GM18951 (cell line): ENCODE data around the gene CDC42SE2.
"Not testable (repeated sequence)": the region's sequence is repeated elsewhere in the genome, so short reads cannot be mapped to it uniquely, and the experiment has no call there.

ENCODE experiments used
- POLR2A ChIP-seq: IDR thresholded peaks from 4 replicates; pipeline ENCODE4 v1.6.1; 2011; ENCODE audit warnings: mild to moderate bottlenecking; ENCODE audit not compliant: insufficient read length, insufficient read depth; ENCODE audit errors: extremely low read depth
- in situ Hi-C: fragments of 300-500 bp; cut with MboI; formaldehyde crosslinking; loops from one replicate; pipeline ENCODE4 v1.12.0; 2022; ENCODE audit warnings: low sequenced_read_pairs, mixed read lengths, inconsistent platforms; ENCODE audit not compliant: unreplicated experiment

CDC42SE2 gene

DNA sequence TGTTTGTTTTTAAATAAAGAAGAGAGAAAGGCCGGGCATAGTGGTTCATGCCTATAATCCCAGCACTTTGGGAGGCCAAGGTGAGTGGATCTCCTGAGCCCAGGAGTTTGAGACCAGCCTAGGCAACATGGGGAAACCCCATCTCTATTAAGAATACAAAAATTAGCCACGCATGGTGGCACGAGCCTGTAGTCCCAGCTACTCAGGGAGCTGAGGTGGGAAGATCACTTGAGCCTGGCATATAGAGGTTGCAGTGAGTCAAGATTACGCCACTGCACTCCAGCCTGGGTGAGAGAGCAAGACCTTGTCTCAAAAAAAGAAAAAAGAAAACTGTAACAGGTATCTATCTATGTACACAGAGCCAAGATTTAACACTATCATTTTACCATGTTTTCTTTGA, 34.2 kb upstream of the CDC42SE2 start:
- no peak for TF ChIP-seq POLR2A
- in situ Hi-C loops: no loop called here

DNA sequence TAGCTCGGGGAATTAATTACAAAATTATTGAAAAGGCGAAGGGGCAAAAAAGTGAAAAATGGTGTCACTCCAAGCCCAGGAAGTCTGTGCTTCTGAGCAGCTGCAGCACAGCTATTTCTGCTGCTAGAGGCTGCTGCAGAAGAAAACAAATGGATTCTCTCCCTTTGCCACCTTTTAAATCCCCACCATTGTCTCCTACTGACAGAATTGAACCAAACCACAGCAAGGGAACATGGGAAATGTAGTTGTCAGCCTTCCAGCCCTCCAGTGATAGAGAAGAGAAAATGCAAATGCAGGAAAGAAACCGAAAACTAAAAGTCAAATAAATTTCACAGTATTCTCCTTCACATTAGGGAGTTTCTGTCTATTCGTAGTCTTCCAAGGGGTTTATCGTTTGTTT, 33.4 kb upstream of the CDC42SE2 start:
- in situ Hi-C loops: no loop called here
- no peak for TF ChIP-seq POLR2A

DNA sequence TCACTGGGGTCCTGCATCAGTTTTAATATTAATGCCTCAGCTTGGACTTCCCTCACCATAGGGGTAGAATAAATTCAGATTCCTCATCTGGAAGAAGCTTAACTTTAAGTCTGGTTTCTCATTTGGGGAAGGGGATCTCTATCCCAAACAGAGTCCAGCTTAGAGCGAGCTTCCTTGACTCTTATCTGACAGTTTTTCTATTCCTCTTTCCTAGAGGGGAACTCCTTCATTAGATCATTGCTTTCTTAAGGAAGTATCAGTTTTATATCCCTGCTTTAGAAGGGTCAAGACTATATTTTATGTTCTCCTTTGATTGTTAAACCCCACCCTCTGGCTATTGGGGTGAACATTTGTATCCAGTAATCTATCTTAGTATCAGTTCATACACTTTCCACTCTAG, 24.2 kb upstream of the CDC42SE2 start:
- in situ Hi-C loops: no loop called here
- TF ChIP-seq POLR2A: no peak

DNA sequence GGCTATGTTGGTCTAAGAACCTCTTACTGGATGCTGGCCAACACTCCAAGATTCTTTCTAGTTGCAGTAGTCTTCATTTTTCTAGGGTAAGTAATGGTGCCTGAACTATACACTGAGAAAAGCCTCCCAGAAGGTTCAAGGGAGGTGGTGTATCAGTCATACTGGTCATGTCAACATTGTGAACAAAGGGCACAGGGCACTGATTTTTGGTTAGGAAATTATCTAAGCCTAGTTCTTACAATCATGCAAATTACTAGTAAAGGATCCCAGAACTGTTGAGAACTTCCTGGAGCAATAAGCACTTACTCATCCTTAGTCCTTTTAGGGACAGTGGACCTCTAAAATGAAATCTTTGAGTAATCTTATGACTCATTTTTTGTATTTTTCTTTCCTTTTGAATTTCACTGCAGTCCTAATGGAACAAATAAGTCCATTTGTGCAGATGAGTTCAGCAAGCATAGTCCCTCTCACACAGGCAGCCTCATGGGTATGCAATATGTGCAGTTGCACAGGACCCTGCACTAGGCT, 21.1 kb upstream of the CDC42SE2 start:
- no peak for TF ChIP-seq POLR2A

DNA sequence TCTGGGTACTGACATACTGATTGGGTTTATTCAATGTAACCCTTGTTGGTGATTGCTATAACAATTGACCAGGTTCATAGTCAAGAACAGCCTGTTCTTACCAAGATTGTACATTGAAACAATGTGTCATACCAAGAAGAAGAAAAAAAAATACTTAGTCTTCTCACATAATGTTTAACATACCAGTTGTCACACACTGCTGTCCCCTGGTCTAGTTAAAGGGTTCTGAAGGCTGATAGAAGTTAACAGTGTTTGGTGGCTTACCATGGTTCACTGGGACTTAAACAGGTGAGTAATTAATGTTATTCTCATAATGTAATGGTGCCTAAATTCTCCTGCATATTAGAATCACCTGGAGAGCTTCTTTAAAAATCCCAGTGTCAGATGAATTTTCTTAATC, 18.5 kb upstream of the CDC42SE2 start:
- in situ Hi-C loops: no loop called here
- TF ChIP-seq POLR2A: no peak

More for the DNA sequence above, 21.1 kb upstream of the CDC42SE2 start:
- in situ Hi-C loops: no loop called here

DNA sequence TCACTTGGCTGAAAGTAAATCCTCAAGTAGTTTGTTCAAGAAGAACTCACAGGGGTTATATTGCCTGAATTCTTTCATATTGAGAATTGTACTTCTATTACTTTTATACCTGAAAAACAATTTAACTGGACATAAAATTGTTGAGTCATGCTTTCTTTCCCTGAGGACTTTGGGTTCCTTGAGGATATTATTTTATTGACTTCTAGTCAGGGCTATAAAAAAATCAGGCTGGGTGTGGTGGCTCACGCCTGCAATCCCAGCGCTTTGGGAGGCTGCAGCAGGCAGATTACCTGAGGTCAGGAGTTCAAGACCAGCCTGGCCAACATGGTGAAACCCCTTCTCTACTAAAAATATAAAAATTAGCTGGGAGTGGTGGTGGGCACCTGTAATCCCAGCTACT, 17.9 kb upstream of the CDC42SE2 start:
- no peak for TF ChIP-seq POLR2A

DNA sequence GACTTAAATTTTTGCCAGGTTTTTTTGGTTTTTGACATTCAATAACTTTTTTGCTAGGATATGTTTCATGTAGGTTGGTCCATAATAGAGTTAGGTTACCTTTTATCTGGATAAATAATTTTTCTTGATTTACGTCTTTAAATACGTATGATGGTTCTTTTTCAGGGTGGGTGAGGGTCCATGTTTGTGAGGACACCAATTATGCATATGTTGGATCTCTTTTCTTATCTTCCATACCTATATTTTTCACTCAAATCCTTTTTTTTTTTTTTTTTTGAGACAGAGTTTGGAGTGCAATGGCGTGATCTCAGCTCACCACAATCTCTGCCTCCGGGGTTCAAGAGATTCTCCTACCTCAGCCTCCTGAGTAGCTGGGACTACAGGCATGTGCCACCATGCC, 17.3 kb upstream of the CDC42SE2 start:
- TF ChIP-seq POLR2A: no peak
- in situ Hi-C loops: no loop called here

More for the DNA sequence above, 17.9 kb upstream of the CDC42SE2 start:
- in situ Hi-C loops: no loop called here

DNA sequence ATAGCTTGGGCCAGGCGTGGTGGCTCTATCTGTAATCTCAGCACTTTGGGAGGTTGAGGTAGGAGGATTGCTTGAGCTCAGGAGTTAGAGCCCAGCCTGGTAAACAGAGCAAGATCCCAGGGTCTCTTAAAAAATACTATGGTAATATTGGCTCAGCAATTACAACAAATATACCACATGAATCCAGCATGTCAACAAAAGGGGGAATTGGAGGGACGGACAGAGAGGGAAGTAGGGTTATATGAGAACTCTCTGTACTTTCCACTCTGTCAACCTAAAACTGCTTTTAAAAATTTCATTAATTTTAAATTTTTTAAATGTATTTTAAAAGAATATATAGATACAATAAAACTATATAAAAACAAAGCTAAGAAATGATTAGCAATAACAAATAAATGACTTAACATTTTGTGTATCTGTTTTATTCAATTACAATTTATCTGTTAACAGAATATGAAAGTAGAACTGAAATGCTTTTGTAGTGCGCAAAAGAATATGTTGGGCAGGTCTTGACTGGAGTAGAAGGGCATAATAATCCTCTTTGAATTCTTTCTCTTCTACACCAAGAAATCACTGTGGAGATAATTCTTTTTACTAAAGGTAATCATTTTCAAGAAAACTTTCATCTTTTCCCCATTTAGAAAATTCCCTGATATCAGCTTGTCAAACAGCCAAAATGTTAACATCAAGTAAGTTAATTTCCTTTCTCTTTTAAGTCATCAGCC, 12.9 kb upstream of the CDC42SE2 start:
- in situ Hi-C loops: no loop called here
- no peak for TF ChIP-seq POLR2A

DNA sequence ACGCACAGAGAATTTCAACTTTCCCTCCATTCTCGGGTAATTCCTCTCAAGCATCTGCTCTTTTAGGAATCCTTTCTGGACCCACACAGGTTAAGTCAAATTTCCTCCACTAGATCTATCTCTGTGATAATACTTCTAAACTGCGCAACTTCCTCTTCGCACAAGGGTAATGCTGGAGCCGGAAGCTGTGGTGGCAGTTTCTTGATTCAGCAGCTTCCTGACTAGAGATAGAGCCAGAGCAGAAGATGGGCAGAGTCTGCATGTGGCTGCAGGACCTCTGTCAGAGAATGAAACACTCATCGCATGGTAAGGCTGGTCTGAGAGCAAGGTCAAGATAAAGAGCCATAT, 11.1 kb upstream of the CDC42SE2 start:
- in situ Hi-C loops: no loop called here
- TF ChIP-seq POLR2A: peak; percentile 60

DNA sequence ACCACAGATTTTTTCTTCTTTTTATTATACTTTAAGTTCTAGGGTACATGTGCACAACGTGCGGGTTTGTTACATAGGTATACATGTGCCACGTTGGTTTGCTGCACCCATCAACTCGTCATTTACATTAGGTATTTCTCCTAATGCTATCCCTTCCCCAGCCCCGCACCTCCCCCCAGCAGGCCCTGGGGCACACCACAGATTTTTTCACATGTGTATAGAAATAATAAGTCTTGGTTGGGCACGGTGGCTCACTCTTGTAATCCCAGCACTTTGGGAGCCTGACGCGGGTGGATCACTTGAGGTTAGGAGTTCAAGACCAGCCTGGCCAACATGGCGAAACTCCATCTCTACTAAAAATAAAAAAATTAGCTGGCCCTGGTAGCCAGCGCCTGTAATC, 9.8 kb upstream of the CDC42SE2 start:
- in situ Hi-C loops: not testable (repeated sequence)

DNA sequence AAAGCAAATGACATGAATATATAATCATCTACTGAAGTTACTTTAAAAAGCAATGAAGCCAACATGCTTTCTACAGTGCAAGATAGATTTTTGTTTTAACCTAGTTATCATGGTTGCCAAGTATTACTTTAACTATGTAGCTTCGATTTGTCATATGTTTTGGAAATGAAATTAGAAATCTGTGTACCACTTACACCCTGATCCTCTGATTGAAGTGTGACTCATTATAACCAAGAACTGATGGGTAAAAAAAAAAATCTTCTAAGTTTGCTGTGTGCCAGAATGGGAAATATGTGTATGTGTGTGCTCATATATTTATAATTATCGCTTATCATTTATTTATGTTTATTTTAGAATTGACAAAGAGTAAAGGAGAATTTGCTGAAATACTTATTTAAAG, 9.1 kb upstream of the CDC42SE2 start:
- TF ChIP-seq POLR2A: no peak
- in situ Hi-C loops: no loop called here

DNA sequence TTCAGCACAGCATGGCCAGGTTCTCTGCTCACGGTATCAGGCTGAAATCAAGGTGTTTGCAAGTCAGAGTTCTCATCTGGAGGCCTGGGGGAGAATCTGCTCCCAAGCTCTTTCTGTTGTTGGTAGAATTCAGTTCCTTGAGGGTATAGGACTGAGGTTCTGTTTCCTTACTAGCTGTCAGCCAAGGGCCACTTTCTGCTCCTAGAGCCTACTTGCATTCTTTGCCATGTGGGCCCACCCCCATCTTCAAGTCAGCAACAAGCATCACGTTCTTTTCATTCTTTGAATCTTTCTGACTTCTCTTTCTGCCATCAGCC, 7.4 kb upstream of the CDC42SE2 start:
- no peak for TF ChIP-seq POLR2A
- in situ Hi-C loops: no loop called here

DNA sequence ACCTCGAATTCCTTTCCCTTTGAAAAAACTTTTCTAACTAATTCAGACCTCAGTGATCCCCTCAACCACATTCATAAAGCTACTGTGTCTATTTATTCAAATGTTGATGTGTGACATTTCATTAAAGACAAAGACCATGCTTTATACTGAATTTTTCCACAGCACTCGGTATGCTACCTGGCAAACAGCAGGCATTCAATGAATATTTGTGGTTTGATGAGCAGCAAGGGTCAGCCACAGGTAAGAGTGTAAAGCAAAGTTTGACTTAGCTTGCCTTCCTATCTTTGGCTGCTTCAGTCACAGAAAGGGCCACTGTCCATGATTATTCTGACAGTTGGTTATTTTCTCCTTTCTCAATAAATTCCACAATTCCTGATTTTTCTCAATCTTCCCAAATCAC, 5.1 kb upstream of the CDC42SE2 start:
- no peak for TF ChIP-seq POLR2A

DNA sequence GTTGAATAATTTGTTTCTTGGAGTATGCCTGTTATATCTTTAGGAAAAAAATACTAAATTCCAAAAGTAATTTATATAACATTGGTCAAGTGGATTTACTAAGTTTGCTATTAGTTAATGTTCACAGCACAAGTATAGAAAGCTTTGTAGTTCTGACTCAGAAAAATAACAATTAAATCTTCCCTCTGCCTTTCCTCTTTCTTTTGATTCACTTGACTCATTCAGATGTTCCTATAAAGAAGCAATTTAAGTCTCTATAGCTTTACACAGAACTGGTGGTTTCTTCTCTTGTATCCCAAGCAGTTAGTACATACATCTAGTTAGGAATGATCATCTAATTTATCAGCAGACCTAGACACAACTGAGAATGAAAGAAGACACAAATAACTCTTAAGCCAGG, 4.5 kb upstream of the CDC42SE2 start:
- in situ Hi-C loops: no loop called here
- no peak for TF ChIP-seq POLR2A

More for the DNA sequence above, 5.1 kb upstream of the CDC42SE2 start:
- in situ Hi-C loops: no loop called here

DNA sequence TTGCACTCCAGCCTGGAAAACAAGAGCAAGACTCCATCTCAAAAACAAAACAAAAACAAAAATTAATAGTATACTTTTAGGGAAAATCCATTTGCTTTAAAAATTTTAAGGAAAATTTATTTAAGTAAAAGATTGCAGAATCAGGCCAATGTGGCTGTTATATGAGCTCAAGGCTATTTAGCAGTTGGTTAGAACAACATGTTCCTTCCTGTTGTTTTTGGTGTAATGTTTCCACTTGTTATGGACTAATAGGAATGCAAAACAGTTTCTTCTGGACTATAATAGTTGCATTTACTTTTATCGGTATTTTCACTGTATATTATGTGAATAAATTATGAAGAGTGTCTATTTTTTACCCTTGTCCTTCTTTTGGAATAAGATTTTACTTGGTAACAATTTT, 3.0 kb upstream of the CDC42SE2 start:
- in situ Hi-C loops: no loop called here
- TF ChIP-seq POLR2A: no peak
